Right lobe of liver (tissue), 6 donors: ENCODE data around the gene PTS. TPM values are rescaled to one million over a fixed set of nuclear protein-coding genes. Genes with fewer than 3 reads are reported as not detected.

ENCODE experiments used
- ATAC-seq, 4 donors: fragments of 200-7000 bp; cut with Tn5 transposase; one replicate each; pipeline ENCODE4 v1.9.1; 2020; ENCODE audit warnings: mild to moderate bottlenecking in 4 of 4, moderate library complexity in 4 of 4
- DNase-seq, 3 donors: peaks; one replicate each; pipeline ENCODE4 v3.0.0-alpha.2; 2020
- H3K27ac ChIP-seq, 3 donors: fragments of 200-600 bp; one replicate each; pipeline ENCODE4 v1.8.0; 2022
- H3K27me3 ChIP-seq, 2 donors: fragments of 200-600 bp; one replicate each; pipeline ENCODE4 v1.8.0; 2022
- H3K36me3 ChIP-seq, 4 donors: fragments of 200-600 bp; sonication (generic) in 1 of 4; one replicate each; pipeline versions ENCODE4 v1.5.1 to v1.8.0; 2017 to 2022; ENCODE audit warnings: control low read depth in 1 of 4
- H3K4me1 ChIP-seq, 4 donors: fragments of 200-600 bp; sonication (generic) in 1 of 4; one replicate each; pipeline versions ENCODE4 v1.5.1 to v1.8.0; 2017 to 2022; ENCODE audit warnings: control low read depth in 1 of 4
- H3K4me3 ChIP-seq, 3 donors: fragments of 200-600 bp; one replicate each; pipeline ENCODE4 v1.8.0; 2022
- H3K9me3 ChIP-seq, 4 donors: fragments of 200-600 bp; sonication (generic) in 1 of 4; one replicate each; pipeline versions ENCODE4 v1.5.1 to v1.8.0; 2017 to 2022; ENCODE audit warnings: control low read depth in 1 of 4
- CTCF ChIP-seq, 4 donors: fragments of 200-600 bp in 3 of 4; fragments of 450-650 bp in 1 of 4; IDR thresholded peaks; one replicate each; pipeline versions ENCODE4 v1.5.1 to v1.8.0; 2016 to 2022; ENCODE audit warnings: antibody characterized with exemption in 4 of 4, mild to moderate bottlenecking in 2 of 4
- POLR2A ChIP-seq: fragments of 450-650 bp; IDR thresholded peaks from one replicate; pipeline ENCODE4 v1.6.1; 2017; ENCODE audit warnings: antibody characterized with exemption, mild to moderate bottlenecking
- WGBS: methylation state at CpG from one replicate; pipeline ENCODE4 v1.1.6; 2018; ENCODE audit warnings: low coverage, low lambda C conversion rate; ENCODE audit not compliant: insufficient coverage; ENCODE audit errors: missing lambda C conversion rate; 5-methylcytosine and 5-hydroxymethylcytosine counted together
- intact Hi-C, 2 donors: fragments of 100-400 bp; cut with DNase I; formaldehyde crosslinking; loops; one replicate each; pipeline versions ENCODE4 v1.11.2 to v1.14.1; 2022
- total RNA-seq, 6 experiments: library from RNA; depleted of rRNA in 2 of 6; stranded (reverse); fragments of >200 nt in 2 of 6; fragmentation: NEBNext Ultra II Directional in 3 of 6; extraction: Animal tissue kit (Norgen Biotek cat#: 25700) in 3 of 6; gene quantifications; one replicate each; pipeline versions ENCODE4 v1.1.0 to v1.2.4, GENCODE V29; 2016 to 2023
- donor health status: DM: no; HTN: yes; CAD: no.
- donor health status: DM: no; HTN: no; CAD: no.
- donor health status: DM: no; HTN: no; CAD: no.
- donor health status: DM: no; HTN: yes; CAD: no.
- donor health status: DM: no; HTN: yes; CAD: no.

The PTS gene
- total RNA-seq, 6 experiments from 2014 or later: 37.8 to 66.9 (median 55.4) TPM

- Histone ChIP-seq H3K9me3 (no peaks in the 10 kb centered on the region), H3K4me1 (peaks cover 0 to 5% (median 0%) of the 10 kb centered on the region in 4 donors), H3K27ac (no peak overlapping the region), H3K27me3 (no peaks in the 10 kb centered on the region), H3K4me3 (no peak overlapping the region), H3K36me3 (peaks cover 2 to 50% (median 21%) of the 10 kb centered on the region in 4 donors)
- 57% methylated on average over 3 of the region's 3 CpGs for WGBS
- TF ChIP-seq POLR2A (no peak), CTCF (IDR thresholded peaks at IDR 0.05) (no peak)
- no peak for DNase-seq
- no peak for ATAC-seq
- intact Hi-C loops: no loop called here
Observed at GRCh38 chr11:112229746-112230433, 3.7 kb downstream of the PTS start.

GRCh38 chr11:112231952-112232351 is 5.7 kb downstream of the PTS start:
- TF ChIP-seq POLR2A (no peak), CTCF (IDR thresholded peaks at IDR 0.05) (no peak)
- ATAC-seq (no peak), DNase-seq (no peak)
- H3K4me1 ChIP-seq: peaks cover 0 to 5% (median 0%) of the 10 kb centered on the region in 4 donors
- no peaks in the 10 kb centered on the region for H3K9me3 ChIP-seq
- H3K27me3 ChIP-seq: no peaks in the 10 kb centered on the region
- 50% methylated on average over 2 of the region's 2 CpGs for WGBS
- no peak overlapping the region for H3K27ac ChIP-seq
- H3K36me3 ChIP-seq: peaks cover 6 to 70% (median 30%) of the 10 kb centered on the region in 4 donors
- intact Hi-C loops: no loop called here
- no peak overlapping the region for H3K4me3 ChIP-seq

GRCh38 chr11:112235750-112236390 is 9.6 kb downstream of the PTS start:
- no peaks in the 10 kb centered on the region for H3K9me3 ChIP-seq
- H3K27ac ChIP-seq: no peak overlapping the region
- DNase-seq (no peak), ATAC-seq (no peak)
- TF ChIP-seq CTCF (IDR thresholded peaks at IDR 0.05): no peak
- TF ChIP-seq POLR2A: no peak
- no peaks in the 10 kb centered on the region for H3K4me1 ChIP-seq
- WGBS: 82% methylated on average over 6 of the region's 8 CpGs
- intact Hi-C loops: no loop called here
- no peaks in the 10 kb centered on the region for H3K27me3 ChIP-seq
- H3K36me3 ChIP-seq: peaks cover 10 to 65% (median 29%) of the 10 kb centered on the region in 4 donors
- no peak overlapping the region for H3K4me3 ChIP-seq

GRCh38 chr11:112237451-112237850 is 11.2 kb downstream of the PTS start:
- WGBS: 92% methylated on average over 3 of the region's 4 CpGs
- DNase-seq (no peak), ATAC-seq (no peak)
- Histone ChIP-seq H3K4me1 (no peaks in the 10 kb centered on the region), H3K27me3 (no peaks in the 10 kb centered on the region), H3K9me3 (no peaks in the 10 kb centered on the region), H3K27ac (no peak overlapping the region), H3K36me3 (peaks cover 10 to 59% (median 28%) of the 10 kb centered on the region in 4 donors), H3K4me3 (no peak overlapping the region)
- TF ChIP-seq POLR2A: no peak
- no peak for TF ChIP-seq CTCF (IDR thresholded peaks at IDR 0.05)
- intact Hi-C loops: no loop called here
